Measurements from ENCODE around the gene GRID1. TPM values are rescaled to one million over a fixed set of nuclear protein-coding genes. Genes with fewer than 3 reads are reported as not detected.

The GRID1 gene
- total RNA-seq, 1 donor from 2014 or later: 1.4 TPM

DNA sequence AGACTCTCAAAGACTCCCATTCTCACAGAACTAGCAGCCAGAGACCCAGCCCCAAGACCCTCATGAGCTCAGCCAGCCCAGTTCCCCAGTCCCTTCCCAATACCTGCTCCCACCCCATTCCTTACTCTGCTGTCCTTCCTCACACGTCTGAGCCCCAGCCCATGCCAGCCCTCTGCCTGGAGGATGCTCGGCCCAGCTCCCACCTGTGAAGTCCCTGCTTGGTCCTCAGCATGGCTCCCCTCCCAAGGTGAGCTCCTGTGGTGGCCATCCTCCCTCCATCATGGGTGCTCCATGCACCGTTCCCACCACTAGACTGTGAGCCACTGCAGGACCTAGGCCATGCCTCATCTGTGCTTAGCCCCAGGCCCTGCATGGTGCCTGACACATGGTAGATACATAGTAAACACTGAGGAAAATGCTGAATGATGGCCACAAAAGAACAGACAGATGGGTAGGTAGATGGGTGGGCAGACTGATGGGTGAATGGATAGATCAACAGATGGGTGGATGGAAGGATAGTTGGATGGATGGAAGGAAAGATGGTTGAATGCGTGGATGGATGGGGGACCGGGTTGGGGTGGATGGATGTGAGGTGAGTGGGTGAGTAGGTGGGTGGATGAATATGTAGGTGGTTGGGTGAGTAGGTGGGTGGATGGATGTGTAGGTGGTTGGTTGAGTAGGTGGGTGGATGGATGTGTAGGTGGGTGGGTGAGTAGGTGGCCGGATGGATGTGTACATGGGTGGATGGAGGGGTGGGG, 138.9 kb downstream of the GRID1 start:
- DNase-seq: no peak

DNA sequence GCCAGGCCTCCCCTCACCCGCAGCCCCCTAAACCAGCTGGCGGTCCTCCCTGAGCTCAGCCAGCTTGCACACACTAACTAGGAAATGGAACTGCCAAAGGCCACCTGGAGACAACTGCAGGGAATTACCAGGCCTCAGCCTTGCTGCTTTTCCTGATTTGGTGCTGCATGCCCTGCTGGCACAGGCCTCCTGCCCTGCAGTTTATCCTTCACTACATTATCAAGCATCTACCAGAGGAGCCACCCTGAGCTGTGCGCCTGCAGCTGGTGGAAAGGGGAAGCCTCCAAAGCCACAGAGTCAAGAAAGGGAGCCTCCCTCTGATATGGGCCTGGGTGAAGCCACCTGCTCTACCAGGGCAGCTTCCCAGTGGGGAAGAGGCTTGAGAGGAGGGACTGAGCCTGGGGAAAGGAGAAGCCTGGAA, 139.8 kb downstream of the GRID1 start:
- peak; percentile 32 for DNase-seq

DNA sequence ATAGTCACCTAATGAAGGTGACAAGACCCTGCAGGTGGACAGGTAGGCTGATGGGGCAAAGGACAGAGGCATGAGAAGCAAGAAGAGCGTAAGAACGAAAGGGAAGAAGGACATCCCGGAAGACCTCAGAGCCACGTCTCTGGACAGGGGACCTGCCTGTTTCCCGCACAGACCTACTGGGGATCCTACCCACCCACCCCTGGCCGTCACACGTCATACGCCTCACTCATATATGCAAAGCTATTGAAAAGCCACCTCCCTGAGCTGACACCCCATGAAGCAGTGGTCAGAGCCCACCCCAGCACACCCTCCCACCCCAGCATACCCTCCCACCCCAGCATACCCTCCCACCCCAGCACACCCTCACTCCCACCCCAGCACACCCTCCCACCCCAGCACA, 140.6 kb downstream of the GRID1 start:
- no peak for DNase-seq

DNA sequence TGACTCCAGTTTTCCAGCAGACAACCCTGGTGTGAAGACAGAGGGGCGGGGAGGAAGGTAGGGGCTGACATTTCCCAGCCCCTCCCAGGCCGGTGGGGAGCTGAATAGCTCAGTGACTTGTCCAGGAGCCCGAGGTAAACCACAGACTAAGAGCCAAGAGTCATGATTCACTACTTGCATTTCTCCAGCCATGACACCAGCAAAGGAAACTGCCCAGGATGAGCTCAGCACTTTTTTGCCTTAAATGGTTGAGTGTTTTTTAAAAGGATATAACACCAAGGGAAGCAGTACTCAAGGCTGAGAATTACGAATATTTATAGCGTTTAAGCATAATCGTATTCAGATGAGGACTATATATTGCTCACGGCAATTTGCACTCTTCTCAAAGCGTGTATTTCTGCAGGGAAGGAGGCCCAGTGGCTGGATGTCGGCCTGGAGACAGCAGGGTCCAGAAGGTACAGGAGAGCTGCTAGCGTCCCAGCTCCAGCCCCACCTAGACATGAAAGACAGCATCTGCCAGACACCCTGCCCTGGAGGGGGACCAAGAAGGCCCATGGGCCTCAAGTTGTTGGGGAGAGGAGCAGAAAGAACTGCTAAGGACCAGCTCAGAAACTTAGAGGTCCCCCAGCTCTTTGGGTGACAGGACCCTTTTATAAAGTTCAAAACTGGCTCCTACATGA, 141.4 kb downstream of the GRID1 start:
- DNase-seq: peak; percentile 9

DNA sequence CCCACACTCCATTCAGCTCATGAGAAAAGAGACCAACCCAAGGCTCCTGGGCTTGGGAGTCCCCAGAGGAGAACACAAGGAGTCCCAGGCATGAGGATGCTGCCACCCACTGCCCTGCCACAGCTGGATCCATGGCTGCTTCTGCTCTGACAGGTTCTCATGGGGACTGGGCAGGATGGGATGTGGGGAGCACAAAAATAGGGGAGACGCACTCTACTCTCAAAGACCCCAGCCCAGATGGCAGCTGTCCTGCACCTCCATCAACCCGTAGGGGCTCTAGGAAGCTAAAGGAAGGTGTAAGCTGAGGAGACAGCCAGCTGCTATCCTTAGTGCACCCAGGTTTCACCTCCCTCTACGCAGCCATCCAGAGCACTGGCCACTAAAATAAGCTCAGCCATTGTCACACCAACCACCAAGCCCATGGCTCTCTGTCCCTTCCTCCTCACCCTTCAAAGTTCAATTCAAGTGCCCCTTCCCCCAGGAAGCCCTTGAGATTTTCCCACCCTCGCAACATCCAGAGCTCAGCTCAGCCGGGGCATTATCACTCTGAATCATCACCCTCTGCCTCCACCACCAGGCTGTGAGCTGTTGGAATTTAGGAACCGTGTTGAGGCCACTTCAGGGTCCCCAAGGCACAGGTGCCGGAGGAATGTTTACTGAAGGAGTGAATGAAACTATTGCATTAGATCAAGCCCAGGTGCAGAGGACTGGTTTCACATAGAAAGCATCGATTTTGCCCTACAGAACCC, 142.1 kb downstream of the GRID1 start:
- no peak for DNase-seq

DNA sequence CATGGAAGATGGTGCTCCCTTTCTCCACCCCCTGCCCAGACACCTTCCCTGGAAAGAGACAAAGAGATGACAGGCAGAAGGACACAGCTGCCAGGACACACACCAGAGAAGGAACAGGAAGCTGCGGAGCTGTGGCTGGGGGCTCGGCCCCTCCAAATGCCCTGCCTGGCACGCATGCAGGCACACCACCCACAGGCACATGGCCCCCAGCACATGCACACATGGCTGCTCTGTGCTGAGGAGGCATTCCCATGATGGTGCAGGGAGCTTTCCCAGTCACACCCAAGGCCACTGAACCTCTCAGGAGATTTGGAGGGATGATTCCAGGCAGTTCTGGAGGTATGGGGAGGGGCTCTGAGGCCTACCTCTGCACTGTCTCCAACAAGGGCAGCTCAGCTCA, 143.3 kb downstream of the GRID1 start:
- no peak for DNase-seq

DNA sequence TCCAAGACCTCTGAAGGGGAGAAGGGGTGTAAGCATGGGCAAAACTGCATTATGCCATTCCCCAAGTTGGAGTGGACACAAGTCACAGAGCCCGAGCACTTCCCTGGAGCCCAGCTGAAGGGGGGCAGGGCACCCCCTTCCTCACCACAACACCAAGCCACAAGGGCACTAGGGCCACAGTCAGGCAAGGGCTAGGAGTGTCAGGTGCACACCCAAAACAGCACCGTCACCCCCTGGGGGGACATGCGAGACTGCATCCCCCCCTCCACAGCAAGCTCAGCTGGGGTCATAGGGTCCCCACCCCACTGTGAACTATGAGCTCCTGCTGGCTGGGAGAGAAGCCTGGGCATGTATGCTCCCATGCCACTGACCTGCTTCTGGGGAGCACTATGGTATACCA, 143.9 kb downstream of the GRID1 start:
- no peak for DNase-seq

DNA sequence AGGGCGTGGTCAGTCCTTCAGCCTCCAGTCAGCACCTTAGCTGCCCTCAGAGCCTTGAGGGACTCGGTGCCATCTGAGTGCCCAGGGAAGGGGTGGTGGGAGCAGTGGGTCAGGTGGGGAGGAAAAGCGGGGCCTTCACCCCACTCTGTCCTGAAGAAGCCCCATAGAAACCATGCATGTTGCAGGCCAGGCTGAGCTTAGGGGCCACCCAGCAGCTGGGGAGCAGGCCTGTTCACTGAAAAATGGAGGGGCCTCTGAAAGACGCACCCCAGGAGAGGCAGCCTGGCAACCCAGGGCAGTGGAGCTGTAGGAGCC, 144.3 kb downstream of the GRID1 start:
- DNase-seq: no peak

DNA sequence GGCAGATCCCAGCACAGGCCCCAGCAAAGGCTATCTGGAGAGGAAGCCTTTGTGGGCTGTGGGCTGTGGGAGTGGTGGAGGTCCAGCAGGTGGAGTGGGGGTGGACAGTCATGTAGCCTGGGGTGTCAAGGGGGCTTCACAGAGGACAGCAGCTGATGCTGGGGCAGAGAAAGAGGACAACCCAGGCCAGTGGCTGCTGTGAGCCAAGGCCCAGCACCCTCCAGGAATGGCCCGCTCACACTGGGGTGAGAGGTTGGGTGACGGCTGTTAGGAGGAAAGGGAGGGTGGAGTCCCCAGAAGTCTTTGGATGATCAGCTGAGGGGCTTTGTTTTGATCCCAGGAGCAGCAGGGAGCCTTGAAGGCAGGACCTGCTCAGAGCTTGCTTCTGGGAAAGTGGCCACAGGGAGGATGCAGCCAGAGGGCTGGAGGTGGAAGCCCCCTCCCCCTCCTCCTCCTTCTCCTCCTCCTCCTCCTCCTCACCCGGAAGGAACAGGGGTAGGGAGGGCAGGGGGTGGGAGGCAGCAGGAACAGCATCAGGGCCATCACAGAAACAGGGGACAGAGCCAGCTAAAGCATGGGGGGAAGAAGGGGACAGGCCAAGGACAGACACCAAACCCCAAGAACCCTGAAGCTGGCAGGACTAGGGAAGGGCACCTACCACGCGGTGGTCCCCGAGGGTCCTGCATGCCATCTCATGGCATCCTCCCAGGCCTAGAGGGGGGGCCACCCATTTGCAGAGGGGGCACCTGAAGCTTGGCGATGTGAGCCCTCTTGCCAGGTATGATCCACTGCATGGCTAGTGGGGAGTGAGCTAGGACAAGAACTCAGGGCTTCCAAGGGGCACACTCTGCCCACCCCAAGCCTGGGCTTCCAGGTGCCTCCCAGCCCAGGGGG, 144.9 kb downstream of the GRID1 start:
- no peak for DNase-seq

DNA sequence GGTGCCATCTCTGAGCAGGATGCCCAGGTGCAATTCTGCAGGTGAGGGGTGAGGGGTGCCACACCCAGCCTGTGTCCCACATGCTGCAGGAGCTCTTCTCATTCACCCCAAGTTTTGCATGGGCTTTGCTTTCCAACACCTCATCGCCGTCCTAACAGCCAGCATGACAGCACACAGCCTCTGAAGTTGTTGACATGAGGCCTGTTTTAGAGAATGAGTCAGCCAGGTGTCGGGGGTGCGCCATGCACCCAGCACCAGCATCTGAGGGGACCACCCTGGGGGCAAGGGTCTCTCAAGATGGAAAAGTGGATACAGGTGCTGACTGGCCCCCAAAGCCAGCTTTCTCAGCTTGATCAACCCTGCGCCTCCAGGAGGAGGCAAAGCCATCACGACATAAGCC, 146.0 kb downstream of the GRID1 start:
- DNase-seq: no peak

DNA sequence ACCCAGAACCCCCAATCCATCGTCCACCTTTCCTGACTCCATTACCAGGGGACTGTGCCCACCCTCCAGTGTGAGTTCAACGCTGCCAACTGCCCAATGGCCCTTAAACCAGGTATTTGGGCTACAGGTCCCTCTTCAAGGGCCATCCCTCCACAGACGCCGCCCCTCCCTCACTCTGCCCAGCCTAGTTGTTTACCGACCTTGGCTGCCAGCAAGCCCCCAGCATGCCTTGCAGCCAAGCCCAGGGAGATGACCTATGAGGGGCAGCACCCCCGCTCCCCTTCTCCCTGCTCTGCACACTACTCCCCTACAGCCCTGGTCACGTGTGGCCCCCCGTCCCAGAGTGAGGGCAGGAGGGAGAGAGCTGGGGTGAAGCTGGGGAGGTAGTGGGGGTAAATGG, 147.3 kb downstream of the GRID1 start:
- DNase-seq: no peak

DNA sequence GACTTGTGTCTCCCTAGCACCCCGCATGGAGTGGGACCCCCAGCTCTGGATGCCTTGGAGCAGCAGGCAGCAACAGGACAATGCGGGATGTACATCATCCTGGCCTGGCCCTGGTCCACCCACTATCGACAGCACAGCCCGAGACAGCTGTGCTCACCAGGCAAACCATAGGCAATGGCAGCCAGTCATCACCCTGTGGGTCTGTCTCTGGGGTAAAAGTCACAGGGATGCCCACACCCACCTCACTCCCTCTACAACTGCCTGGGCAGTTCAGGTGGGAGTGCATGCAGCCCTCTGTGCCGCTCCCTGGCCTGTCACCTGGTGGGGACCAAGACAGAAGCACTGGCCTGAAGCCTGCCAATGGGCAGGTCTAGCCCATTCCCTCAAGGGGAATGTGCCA, 147.8 kb downstream of the GRID1 start:
- DNase-seq: no peak

DNA sequence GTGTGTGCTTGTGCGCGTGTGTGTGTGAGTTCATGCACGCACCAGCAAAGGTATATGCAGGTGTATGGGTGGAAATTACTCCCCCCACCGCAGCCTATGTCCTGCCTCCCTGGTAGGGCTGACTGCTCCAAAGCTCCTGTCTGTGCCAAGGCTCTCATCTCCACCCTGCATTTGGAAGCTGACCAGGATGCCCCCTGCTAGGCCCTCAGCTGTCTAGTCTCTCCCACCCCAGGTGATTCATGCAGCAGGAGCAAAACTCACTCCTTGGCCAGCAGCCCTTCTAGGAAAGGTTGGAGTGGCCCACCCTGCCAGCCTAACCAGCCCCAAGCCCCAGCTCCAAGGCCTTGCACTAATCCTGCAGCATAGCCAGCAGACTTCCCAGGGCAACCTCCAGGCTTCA, 148.4 kb downstream of the GRID1 start:
- DNase-seq: no peak

DNA sequence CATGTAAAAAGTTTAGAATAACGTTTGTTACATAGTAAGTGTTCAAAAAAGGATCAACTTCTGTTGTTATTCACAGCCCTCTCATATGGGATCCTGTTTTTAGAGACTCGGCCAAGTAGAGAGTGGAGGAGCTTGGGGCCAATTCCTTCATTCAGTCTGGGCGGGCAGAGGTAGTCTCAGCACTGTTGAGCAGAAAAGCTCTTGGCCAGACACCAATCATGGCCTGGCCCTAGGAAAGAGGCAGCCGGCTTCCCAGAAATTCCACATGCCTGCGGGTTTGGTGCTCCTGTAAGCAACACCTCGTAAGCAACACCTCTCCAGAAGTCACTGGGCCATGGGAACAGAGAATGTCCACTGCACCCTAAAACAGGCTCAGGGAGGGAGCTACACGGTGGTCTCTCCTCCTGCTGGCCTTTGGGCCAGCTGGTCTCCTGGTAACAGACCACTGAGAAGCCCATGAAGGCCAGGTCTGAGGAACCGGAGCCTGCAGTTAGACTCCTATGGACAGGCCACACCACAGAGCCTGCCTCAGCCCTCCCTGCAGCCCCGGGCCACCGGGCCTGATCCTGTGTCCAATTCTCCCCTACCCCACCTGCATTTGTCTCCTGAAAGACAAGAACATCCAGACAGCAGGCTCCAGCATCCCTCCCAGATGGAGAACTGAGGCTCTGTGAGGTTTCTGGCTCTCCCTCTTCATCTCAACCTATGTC, 149.1 kb downstream of the GRID1 start:
- DNase-seq: no peak

DNA sequence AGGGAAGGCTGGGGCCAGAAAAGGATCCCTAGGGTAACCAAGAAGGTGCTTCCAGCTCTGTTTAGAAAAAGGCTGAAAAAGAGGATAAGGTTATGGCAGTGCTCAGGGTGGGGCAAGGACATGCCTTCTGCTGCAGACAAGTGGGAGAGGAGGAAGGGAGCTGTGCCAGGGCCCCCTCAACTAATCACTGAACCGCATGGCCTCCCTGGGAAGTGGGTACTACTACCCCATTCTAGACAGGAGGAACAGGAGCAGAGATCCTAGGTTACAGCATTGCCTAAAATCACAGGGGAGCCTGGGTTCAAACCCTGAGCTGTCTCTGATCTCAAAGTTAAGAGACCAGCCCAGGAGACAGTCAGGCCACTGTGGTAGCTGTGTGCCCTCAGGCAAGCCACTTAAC, 149.7 kb downstream of the GRID1 start:
- no peak for DNase-seq

DNA sequence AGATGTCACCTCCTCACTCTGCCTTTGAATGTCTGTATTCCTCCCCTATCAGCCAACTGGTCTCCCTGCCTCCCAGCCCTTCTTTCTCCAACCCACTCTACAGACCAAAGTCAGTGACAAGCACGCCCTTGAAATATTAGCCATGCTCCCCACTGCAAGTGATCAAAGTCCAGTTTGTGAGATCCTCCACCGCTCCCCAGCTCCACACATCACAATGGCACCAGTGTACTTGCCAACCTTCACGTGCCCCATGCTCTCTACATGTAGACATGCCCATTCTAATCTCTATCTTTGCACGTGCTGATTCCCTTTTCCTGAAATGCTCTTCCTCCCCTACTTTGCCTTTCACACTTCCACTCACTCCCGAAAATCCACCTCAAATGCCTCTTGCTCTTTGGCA, 150.9 kb downstream of the GRID1 start:
- DNase-seq: no peak

DNA sequence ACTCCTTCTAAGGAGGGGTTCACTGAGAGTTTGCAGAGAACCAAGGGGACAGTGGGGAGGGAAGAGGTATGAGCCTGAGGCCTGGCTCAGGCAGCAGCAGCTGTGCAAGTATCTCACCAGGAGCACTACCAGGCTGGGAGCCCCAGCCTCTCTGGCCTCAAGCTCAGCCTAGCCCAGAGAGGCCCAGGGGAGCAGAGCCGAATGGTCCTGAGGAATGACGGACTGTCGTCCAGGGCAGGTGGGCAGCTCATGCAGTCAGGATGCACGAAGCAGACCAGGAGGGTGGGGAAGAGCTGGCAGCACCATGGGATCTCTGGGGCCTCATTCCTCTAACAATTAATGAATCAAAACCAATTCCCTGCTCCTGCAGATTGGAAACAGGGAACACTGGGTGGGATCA, 151.5 kb downstream of the GRID1 start:
- DNase-seq: no peak

DNA sequence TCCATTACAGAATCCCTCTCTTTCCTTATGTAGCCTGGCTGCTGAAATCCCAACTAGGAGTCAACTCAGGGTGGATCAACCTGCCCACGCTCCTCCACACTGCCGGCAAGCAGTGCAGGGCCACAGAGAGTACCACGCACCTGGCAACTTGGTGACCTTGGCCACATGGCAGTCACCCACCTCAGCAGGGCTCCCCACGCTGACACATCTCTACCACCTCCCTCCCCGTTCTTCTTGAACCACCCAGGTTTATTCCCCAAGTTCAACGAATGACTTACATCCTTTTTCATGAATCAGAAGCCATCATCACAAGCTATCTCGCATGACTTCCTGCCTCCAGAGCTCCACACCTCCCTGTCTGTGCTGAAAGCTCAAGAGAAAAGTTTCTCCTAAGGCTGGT, 153.4 kb downstream of the GRID1 start:
- DNase-seq: no peak

DNA sequence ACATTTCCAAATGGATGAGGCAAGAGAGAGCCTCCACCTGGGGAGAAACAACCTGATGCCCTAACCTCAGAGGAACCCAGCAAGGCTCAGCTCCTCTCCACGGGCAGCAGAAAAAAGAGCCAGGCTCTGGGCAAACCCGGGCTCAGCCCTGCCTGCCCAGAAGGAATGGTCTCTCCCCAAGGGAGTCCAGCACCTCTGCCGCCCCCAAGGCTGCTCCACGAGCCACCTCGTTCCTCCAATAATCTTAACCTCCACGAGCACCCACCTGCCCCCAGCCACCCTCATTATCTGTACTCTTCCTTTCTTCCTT, 154.2 kb downstream of the GRID1 start:
- no peak for DNase-seq

DNA sequence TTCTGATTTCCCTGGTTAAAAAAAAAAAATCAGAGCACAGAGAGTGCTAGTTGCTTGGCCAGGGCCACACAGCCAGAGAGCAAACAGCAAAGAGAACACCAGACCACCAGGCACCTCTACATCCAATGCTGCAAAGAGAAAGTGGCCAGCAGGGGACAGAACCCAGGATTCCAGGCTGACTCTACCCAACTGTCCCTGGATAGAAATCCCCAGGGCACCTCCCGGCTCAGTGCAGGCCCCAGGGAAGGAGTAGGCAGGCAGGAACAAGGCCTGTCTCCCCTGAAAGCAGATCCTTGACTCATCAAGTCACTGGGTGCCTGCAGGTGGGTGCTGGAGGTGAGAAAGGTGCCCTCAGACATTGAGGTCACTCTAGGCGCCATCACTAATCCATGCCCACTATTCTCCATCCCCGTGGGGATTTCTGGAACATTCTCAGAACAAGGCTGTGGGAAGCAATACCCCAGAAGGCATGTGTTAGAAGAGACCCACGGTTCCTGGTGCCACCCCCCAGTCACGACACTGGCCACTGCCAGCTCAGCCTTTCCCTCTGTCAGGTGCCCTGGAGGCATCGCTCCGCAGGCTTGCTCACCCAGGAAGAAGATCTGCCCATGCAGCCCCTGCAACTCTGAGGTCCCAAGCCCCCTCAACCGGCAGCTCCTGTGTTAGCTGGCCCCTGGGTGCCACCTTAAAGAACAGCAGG, 154.8 kb downstream of the GRID1 start:
- no peak for DNase-seq

DNA sequence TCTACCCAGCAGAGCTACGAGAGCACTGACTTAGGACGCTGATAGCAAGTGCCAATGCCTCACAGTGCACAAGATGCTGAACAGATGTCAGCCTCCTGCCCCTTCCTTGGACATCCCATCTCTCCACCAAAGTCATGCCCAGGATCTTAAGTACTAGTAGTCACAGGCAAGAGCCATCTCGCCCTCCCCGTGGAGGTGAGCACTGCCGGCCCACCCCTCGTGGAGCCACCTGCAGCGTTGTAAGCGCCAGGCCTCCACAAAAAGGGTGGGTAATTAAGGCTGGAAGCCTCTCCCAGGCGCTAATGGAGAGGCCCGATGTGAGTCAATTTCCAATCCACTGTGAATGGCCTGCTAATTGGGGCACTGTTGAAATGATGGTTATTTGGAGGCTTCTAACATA, 156.2 kb downstream of the GRID1 start:
- DNase-seq: no peak
